Fibroblast of lung (primary cell): ENCODE measurements around the gene CCDC93. TPM values are rescaled to one million over a fixed set of nuclear protein-coding genes. Genes with fewer than 3 reads are reported as not detected.

Experiments
- DNase-seq, 2 donors: peaks; one replicate each; pipeline versions ENCODE4 v3.0.0 to v3.0.0-alpha.2; 2010; ENCODE audit warnings: low read depth in 2 of 2
- H2AFZ ChIP-seq: 2 replicates; pipeline ENCODE4 v1.5.1; 2012; ENCODE audit warnings: low read length, control low read depth, inconsistent platforms
- H3K27ac ChIP-seq: 2 replicates; pipeline ENCODE4 v1.5.1; 2011; ENCODE audit warnings: low read length, control low read depth; ENCODE audit not compliant: insufficient read depth
- H3K27me3 ChIP-seq: 2 replicates; pipeline ENCODE4 v1.5.1; 2011; ENCODE audit warnings: mild to moderate bottlenecking, low read length; ENCODE audit not compliant: control insufficient read depth, insufficient read depth
- H3K36me3 ChIP-seq: 2 replicates; pipeline ENCODE4 v1.5.1; 2011; ENCODE audit warnings: low read length; ENCODE audit not compliant: control insufficient read depth, insufficient read depth
- H3K4me1 ChIP-seq: 2 replicates; pipeline ENCODE4 v1.5.1; 2011; ENCODE audit warnings: low read length; ENCODE audit not compliant: control insufficient read depth, insufficient read depth; ENCODE audit errors: extremely low read depth
- H3K4me2 ChIP-seq: 2 replicates; pipeline ENCODE4 v1.5.1; 2011; ENCODE audit warnings: low read length, control low read depth; ENCODE audit not compliant: insufficient read depth; ENCODE audit errors: extremely low read depth
- H3K4me3 ChIP-seq, 4 experiments: fragments of 200-600 bp in 1 of 4; sonication (generic) in 1 of 4; replicated peaks in 1 of 4; 2 replicates each; pipeline ENCODE4 v1.5.1; 2011 to 2016; ENCODE audit warnings: low read length in 4 of 4, low read depth in 3 of 4, mild to moderate bottlenecking in 3 of 4, control low read depth in 2 of 4, inconsistent platforms in 1 of 4, mixed read lengths in 1 of 4; ENCODE audit not compliant: insufficient read depth in 1 of 4; ENCODE audit errors: control extremely low read depth in 1 of 4
- H3K79me2 ChIP-seq: 2 replicates; pipeline ENCODE4 v1.5.1; 2012; ENCODE audit warnings: mild to moderate bottlenecking, low read length, inconsistent platforms; ENCODE audit not compliant: control insufficient read depth, insufficient read depth
- H3K9ac ChIP-seq: 2 replicates; pipeline ENCODE4 v1.5.1; 2011; ENCODE audit warnings: mild to moderate bottlenecking, low read length, control low read depth; ENCODE audit not compliant: insufficient read depth
- H3K9me3 ChIP-seq: 2 replicates; pipeline ENCODE4 v1.5.1; 2012; ENCODE audit warnings: low read depth, low read length; ENCODE audit not compliant: control insufficient read depth, insufficient read depth
- H4K20me1 ChIP-seq: 2 replicates; pipeline ENCODE4 v1.5.1; 2011; ENCODE audit warnings: low read length; ENCODE audit not compliant: control insufficient read depth, insufficient read depth; ENCODE audit errors: extremely low read depth
- CTCF ChIP-seq, 2 donors: IDR thresholded peaks in 1 of 2; conservative IDR thresholded peaks in 1 of 2; 1 replicate in 1 of 2; 2 replicates in 1 of 2; pipeline ENCODE4 v1.5.1; 2011 to 2012; ENCODE audit warnings: low read length in 2 of 2, control low read depth in 1 of 2, inconsistent platforms in 1 of 2, low read depth in 1 of 2, mild to moderate bottlenecking in 1 of 2
- EZH2 ChIP-seq: IDR thresholded peaks from 2 replicates; pipeline ENCODE4 v1.5.1; 2012; ENCODE audit warnings: low read length, control low read depth, mild to moderate bottlenecking; ENCODE audit errors: missing control alignments
- polyA plus RNA-seq, 2 donors: library from polyadenylated mRNA; depleted of rRNA in 1 of 2; stranded (reverse) in 1 of 2; unstranded in 1 of 2; fragments of >200 nt; gene quantifications; 2 replicates each; pipeline ENCODE4 v1.2.1, GENCODE V29; 2011 to 2012; ENCODE audit warnings: missing spikeins in 1 of 2
- total RNA-seq: library from RNA; depleted of rRNA; stranded (reverse); fragments of >200 nt; gene quantifications from 2 replicates; pipeline ENCODE4 v1.2.1, GENCODE V29; 2014

The CCDC93 gene
- total and polyA plus RNA-seq, 2 donors (not counting 1 experiment from before 2014, with no cell fraction given), result 15.1 to 32.0 TPM

- no peak for DNase-seq
- H3K27me3 ChIP-seq, result no peaks in the 10 kb centered on the region
- no peak for TF ChIP-seq CTCF (conservative IDR thresholded peaks at IDR 0.05 in 1 of 2, IDR thresholded peaks at IDR 0.05 in 1 of 2; ENCODE audit: low read depth in 1 of 2, low read length in 2 of 2)
- H3K9ac ChIP-seq, result no peak overlapping the region
- H3K4me2 ChIP-seq, result no peak overlapping the region
- H3K36me3 ChIP-seq, result peaks cover 10% of the 10 kb centered on the region
- H4K20me1 ChIP-seq, result no peaks in the 10 kb centered on the region
- H3K4me3 ChIP-seq, result no peak overlapping the region
- H2AFZ ChIP-seq, result no peak overlapping the region
- no peaks in the 10 kb centered on the region for H3K9me3 ChIP-seq
- no peaks in the 10 kb centered on the region for H3K4me1 ChIP-seq
- no peaks in the 10 kb centered on the region for H3K79me2 ChIP-seq
- H3K27ac ChIP-seq, result no peak overlapping the region
Measured at GRCh38 chr2:117996525-117996924, 17.3 kb downstream of the CCDC93 start.

- no peaks in the 10 kb centered on the region for H3K27me3 ChIP-seq
- H2AFZ ChIP-seq, result no peak overlapping the region
- no peak overlapping the region for H3K4me2 ChIP-seq
- H3K4me3 ChIP-seq, result no peak overlapping the region
- no peaks in the 10 kb centered on the region for H4K20me1 ChIP-seq
- DNase-seq, result no peak
- peaks cover 7% of the 10 kb centered on the region for H3K36me3 ChIP-seq
- TF ChIP-seq EZH2, result no peak
- TF ChIP-seq CTCF (conservative IDR thresholded peaks at IDR 0.05 in 1 of 2, IDR thresholded peaks at IDR 0.05 in 1 of 2; ENCODE audit: low read depth in 1 of 2, low read length in 2 of 2), result no peak
- H3K27ac ChIP-seq, result no peak overlapping the region
- no peak overlapping the region for H3K9ac ChIP-seq
- no peaks in the 10 kb centered on the region for H3K9me3 ChIP-seq
- H3K79me2 ChIP-seq, result no peaks in the 10 kb centered on the region
- no peaks in the 10 kb centered on the region for H3K4me1 ChIP-seq
Measured at GRCh38 chr2:117994729-117995128, 19.1 kb downstream of the CCDC93 start.

- DNase-seq, result no peak
- H4K20me1 ChIP-seq, result no peaks in the 10 kb centered on the region
- H3K27me3 ChIP-seq, result no peaks in the 10 kb centered on the region
- TF ChIP-seq EZH2 (no peak), CTCF (conservative IDR thresholded peaks at IDR 0.05 in 1 of 2, IDR thresholded peaks at IDR 0.05 in 1 of 2; ENCODE audit: low read depth in 1 of 2, low read length in 2 of 2) (no peak)
- no peak overlapping the region for H3K4me2 ChIP-seq
- no peaks in the 10 kb centered on the region for H3K9me3 ChIP-seq
- H3K36me3 ChIP-seq, result peaks cover 3% of the 10 kb centered on the region
- no peak overlapping the region for H3K27ac ChIP-seq
- no peak overlapping the region for H3K4me3 ChIP-seq
- H3K79me2 ChIP-seq, result no peaks in the 10 kb centered on the region
- no peaks in the 10 kb centered on the region for H3K4me1 ChIP-seq
- no peak overlapping the region for H2AFZ ChIP-seq
- H3K9ac ChIP-seq, result no peak overlapping the region
Measured at GRCh38 chr2:117989854-117990438, 23.9 kb downstream of the CCDC93 start.
